ENCODE measurements around the gene TRIM65.
A peak's percentile ranks its signal among the peaks of the same experiment; 100 is the strongest.

The TRIM65 gene

DNA sequence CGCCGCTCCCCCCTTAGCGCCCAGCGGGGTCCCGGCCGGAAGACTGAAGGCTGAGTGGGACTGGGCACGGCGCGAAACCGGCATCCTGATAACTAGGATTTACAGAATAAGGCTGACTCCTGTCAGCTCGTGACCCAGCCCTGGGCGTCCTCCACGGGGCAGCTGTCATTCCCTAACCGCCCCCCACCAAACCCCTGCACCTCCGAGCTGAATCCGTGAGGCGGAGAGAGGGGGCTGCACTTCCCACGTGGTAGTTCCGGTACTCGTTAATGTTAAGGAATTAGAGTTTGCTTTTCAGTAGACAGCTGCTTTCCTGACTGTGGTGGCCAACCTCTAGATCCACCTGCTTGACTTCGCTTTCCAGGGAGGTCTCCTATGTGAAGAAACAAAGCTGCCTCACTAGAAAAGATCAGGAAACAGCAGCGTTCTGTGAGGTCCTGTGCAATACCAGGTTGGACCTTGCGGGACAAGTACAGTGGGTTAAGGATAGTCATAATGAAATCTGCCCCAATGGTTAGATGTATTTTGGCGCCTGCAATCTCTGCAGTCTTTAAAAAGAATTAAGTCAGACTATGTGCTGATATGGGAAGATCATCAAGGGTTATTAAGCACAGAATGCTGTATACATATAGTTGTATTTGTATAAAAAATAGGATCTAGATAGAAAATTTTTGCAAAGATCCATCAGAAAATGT is 40.5 kb downstream of the TRIM65 start:
- no peak for DNase-seq (ENCODE audit: low spot score)
- ATAC-seq (ENCODE audit: low read depth), result peak; percentile 0; the same call in 1 of the 3 replicates
- no peaks in the 10 kb centered on the region for H3K27me3 ChIP-seq (ENCODE audit: insufficient read depth, poor library complexity, severe bottlenecking)
- peak overlapping the region; percentile 69 for H3K27ac ChIP-seq (ENCODE audit: poor library complexity, severe bottlenecking)
- H3K4me1 ChIP-seq (ENCODE audit: insufficient read depth, poor library complexity, severe bottlenecking), result peaks cover 16% of the 10 kb centered on the region
- H3K36me3 ChIP-seq (ENCODE audit: low read depth), result peaks cover 22% of the 10 kb centered on the region
- TF ChIP-seq, protein P1, sequence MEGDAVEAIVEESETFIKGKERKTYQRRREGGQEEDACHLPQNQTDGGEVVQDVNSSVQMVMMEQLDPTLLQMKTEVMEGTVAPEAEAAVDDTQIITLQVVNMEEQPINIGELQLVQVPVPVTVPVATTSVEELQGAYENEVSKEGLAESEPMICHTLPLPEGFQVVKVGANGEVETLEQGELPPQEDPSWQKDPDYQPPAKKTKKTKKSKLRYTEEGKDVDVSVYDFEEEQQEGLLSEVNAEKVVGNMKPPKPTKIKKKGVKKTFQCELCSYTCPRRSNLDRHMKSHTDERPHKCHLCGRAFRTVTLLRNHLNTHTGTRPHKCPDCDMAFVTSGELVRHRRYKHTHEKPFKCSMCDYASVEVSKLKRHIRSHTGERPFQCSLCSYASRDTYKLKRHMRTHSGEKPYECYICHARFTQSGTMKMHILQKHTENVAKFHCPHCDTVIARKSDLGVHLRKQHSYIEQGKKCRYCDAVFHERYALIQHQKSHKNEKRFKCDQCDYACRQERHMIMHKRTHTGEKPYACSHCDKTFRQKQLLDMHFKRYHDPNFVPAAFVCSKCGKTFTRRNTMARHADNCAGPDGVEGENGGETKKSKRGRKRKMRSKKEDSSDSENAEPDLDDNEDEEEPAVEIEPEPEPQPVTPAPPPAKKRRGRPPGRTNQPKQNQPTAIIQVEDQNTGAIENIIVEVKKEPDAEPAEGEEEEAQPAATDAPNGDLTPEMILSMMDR (IDR thresholded peaks at IDR 0.05; ENCODE audit: poor library complexity, severe bottlenecking), result peak; percentile 46
- H3K4me3 ChIP-seq (ENCODE audit: severe bottlenecking), result peak overlapping the region; percentile 62
- H3K9me3 ChIP-seq (ENCODE audit: severe bottlenecking), result no peaks in the 10 kb centered on the region

DNA sequence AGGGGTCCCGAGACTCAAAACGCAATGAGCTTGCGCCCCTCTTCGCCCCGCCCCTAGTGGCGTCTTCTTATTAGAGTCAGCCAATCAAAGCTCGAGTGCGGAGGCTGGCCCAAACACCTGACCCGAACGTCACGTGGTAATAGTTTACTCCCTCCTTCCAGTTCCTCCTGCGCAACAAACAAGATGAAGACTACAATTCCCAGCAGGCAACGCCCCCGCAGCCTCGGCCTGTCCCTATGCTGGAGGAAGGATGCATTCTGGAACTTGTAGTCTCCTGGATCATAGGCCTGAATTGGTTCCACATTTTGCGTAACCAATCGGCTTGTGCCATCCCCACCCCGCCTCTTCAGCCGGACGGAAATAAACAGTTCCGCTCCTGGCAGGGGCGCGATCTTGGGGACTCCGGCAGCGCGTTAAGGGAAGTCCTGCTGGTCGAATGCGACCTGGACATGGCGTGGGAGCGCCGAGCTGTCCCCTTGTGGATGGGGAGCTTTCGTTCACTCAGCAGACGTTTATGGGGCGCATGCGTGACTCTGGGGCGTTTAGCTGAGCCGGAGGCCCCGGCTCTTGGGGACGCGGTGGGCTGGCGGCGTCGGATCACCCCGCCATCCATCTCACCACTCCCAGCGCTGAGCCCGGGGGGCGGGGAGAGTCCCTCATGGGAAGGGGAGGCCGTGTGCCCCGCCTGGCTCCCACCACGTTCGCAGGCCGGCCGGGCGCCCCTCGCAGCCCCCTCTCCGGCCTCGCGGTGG is 41.3 kb downstream of the TRIM65 start, which contains the start of gene WBP2:
Gene WBP2 (minus strand): TSS at position 26 of the 752 bp plus-strand sequence. CDS start 38 bp downstream, outside the sequence.
- Histone ChIP-seq H3K9me3 (ENCODE audit: severe bottlenecking) (no peaks in the 10 kb centered on the region), H3K27ac (ENCODE audit: poor library complexity, severe bottlenecking) (peak within 1 kb of the TSS; percentile 69), H3K4me3 (ENCODE audit: severe bottlenecking) (peak within 1 kb of the TSS; percentile 62), H3K4me1 (ENCODE audit: insufficient read depth, poor library complexity, severe bottlenecking) (peaks cover 16% of the 10 kb centered on the region), H3K36me3 (ENCODE audit: low read depth) (peaks cover 29% of the 10 kb centered on the region), H3K27me3 (ENCODE audit: insufficient read depth, poor library complexity, severe bottlenecking) (no peaks in the 10 kb centered on the region)
- ATAC-seq (ENCODE audit: low read depth), result peak; percentile 90
- peak; percentile 99 for DNase-seq (ENCODE audit: low spot score)
- TF ChIP-seq, protein P1 (IDR thresholded peaks at IDR 0.05; ENCODE audit: poor library complexity, severe bottlenecking), result peak; percentile 61

DNA sequence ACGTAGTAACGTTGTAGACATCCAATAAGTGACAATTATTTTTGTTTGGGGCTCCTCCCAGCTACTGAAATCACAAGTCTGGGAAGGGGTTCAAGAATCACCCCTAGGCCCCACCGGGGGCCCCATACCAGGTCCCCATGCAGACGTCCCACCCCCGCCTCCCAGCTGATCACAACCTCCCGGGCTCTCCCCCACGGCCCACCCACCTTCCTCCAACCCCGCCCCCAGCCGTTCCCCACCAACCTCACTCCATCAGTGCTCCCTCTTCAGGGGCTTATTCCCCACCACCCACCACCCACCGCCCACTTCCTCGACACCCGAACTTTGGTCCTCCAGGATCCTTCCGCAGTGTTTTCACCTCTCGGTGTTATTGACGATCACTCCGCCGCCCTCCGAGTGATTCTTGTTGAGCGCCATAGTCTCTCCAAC is 41.9 kb downstream of the TRIM65 start:
- ATAC-seq (ENCODE audit: low read depth), result no peak
- no peaks in the 10 kb centered on the region for H3K27me3 ChIP-seq (ENCODE audit: insufficient read depth, poor library complexity, severe bottlenecking)
- TF ChIP-seq, protein P1 (IDR thresholded peaks at IDR 0.05; ENCODE audit: poor library complexity, severe bottlenecking), result no peak
- peaks cover 33% of the 10 kb centered on the region for H3K36me3 ChIP-seq (ENCODE audit: low read depth)
- H3K4me3 ChIP-seq (ENCODE audit: severe bottlenecking), result peak overlapping the region; percentile 62
- peak overlapping the region; percentile 69 for H3K27ac ChIP-seq (ENCODE audit: poor library complexity, severe bottlenecking)
- H3K4me1 ChIP-seq (ENCODE audit: insufficient read depth, poor library complexity, severe bottlenecking), result peaks cover 16% of the 10 kb centered on the region
- no peak for DNase-seq (ENCODE audit: low spot score)
- H3K9me3 ChIP-seq (ENCODE audit: severe bottlenecking), result no peaks in the 10 kb centered on the region

DNA sequence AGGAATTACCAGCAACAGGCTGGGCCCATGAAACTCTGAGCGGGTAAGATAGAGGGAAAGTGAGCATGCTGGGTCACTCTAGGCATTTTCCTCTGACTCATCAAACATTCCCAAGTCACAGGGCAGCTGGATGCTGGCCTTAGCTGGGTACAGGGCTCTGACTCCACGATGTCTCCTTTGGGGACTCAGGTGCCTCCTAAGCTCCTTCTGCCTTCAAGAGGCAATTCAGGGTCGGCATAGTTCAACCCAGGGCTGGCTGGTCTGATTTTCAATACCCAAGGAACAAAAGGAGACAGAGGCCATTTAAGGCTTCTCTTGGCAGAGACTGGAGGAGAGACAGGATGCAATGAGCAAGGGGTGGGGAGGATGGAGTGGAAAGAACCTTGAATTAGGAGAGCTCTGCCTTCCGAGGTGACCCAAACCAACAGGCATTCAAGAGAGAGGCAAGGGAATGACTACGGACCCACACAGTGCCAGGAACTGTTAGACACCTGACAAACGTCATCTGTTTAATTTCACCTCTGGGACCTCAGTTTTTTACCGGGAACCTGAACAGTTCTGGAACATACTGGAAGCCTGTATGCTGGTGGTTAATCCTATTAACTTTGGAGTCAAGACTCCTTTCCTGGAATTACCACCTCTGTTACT is 42.5 kb downstream of the TRIM65 start:
- no peaks in the 10 kb centered on the region for H3K27me3 ChIP-seq (ENCODE audit: insufficient read depth, poor library complexity, severe bottlenecking)
- peaks cover 16% of the 10 kb centered on the region for H3K4me1 ChIP-seq (ENCODE audit: insufficient read depth, poor library complexity, severe bottlenecking)
- DNase-seq (ENCODE audit: low spot score), result no peak
- peak; percentile 43 for ATAC-seq (ENCODE audit: low read depth)
- H3K36me3 ChIP-seq (ENCODE audit: low read depth), result peaks cover 40% of the 10 kb centered on the region
- peak overlapping the region; percentile 69 for H3K27ac ChIP-seq (ENCODE audit: poor library complexity, severe bottlenecking)
- TF ChIP-seq, protein P1 (IDR thresholded peaks at IDR 0.05; ENCODE audit: poor library complexity, severe bottlenecking), result no peak
- H3K4me3 ChIP-seq (ENCODE audit: severe bottlenecking), result peak overlapping the region; percentile 62
- no peaks in the 10 kb centered on the region for H3K9me3 ChIP-seq (ENCODE audit: severe bottlenecking)

All from RWPE2 (cell line).